GM23338 (cell line): Measurements from ENCODE around the gene HPD. TPM values are rescaled to one million over a fixed set of nuclear protein-coding genes. Genes with fewer than 3 reads are reported as not detected.

Source experiments
- ATAC-seq: fragments of 200-7000 bp; cut with Tn5 transposase; 3 replicates; pipeline ENCODE4 v1.9.1; 2020
- DNase-seq: peaks from one replicate; pipeline ENCODE4 v3.0.0-alpha.2; 2015; ENCODE audit warnings: low spot score
- H2AFZ ChIP-seq: fragments of 200-600 bp; sonication (generic); 2 replicates; pipeline ENCODE4 v1.8.0; 2016; ENCODE audit warnings: antibody characterized with exemption, mild to moderate bottlenecking, moderate library complexity
- H3F3A ChIP-seq: fragments of 200-600 bp; sonication (generic); replicated peaks from 2 replicates; pipeline ENCODE4 v1.8.0; 2017; ENCODE audit warnings: antibody characterized with exemption, mixed run types, low read depth
- H3K27ac ChIP-seq: fragments of 200-600 bp; sonication (generic); 2 replicates; pipeline ENCODE4 v1.6.1; 2016; ENCODE audit warnings: low read depth
- H3K27me3 ChIP-seq: fragments of 200-600 bp; sonication (generic); 2 replicates; pipeline ENCODE4 v1.8.0; 2016; ENCODE audit warnings: mild to moderate bottlenecking, mixed run types, moderate library complexity; ENCODE audit not compliant: insufficient read depth
- H3K36me3 ChIP-seq: fragments of 200-600 bp; sonication (generic); 2 replicates; pipeline ENCODE4 v1.8.0; 2016; ENCODE audit warnings: mild to moderate bottlenecking; ENCODE audit not compliant: insufficient read depth
- H3K4me1 ChIP-seq: fragments of 200-600 bp; sonication (generic); 2 replicates; pipeline ENCODE4 v1.8.0; 2016; ENCODE audit warnings: mild to moderate bottlenecking, moderate library complexity; ENCODE audit not compliant: insufficient read depth
- H3K4me2 ChIP-seq: fragments of 200-600 bp; sonication (generic); 2 replicates; pipeline ENCODE4 v1.7.1; 2017; ENCODE audit warnings: mixed run types
- H3K4me3 ChIP-seq: fragments of 200-600 bp; sonication (generic); 2 replicates; pipeline ENCODE4 v1.6.1; 2016; ENCODE audit warnings: mixed run types
- H3K79me2 ChIP-seq: fragments of 200-600 bp; sonication (generic); replicated peaks from 2 replicates; pipeline ENCODE4 v1.8.0; 2017; ENCODE audit warnings: mild to moderate bottlenecking; ENCODE audit not compliant: insufficient read depth
- H3K9me2 ChIP-seq: fragments of 200-600 bp; sonication (generic); 2 replicates; pipeline ENCODE4 v1.8.0; 2017; ENCODE audit not compliant: insufficient read depth
- H4K20me1 ChIP-seq: fragments of 200-600 bp; sonication (generic); replicated peaks from 2 replicates; pipeline ENCODE4 v1.8.0; 2017; ENCODE audit warnings: mild to moderate bottlenecking; ENCODE audit not compliant: insufficient read depth
- H3K27ac Mint-ChIP-seq: 2 replicates; pipeline ENCODE4 v1.8.0; 2020; ENCODE audit warnings: inconsistent platforms, mild to moderate bottlenecking, moderate library complexity, mixed read lengths
- H3K27me3 Mint-ChIP-seq: 3 replicates; pipeline ENCODE4 v1.8.0; 2022; ENCODE audit warnings: low read depth, mild to moderate bottlenecking, moderate library complexity, mixed read lengths, inconsistent platforms; ENCODE audit not compliant: insufficient read depth, poor library complexity
- H3K36me3 Mint-ChIP-seq: 3 replicates; pipeline ENCODE4 v1.8.0; 2021; ENCODE audit warnings: low read depth, mild to moderate bottlenecking, inconsistent platforms, moderate library complexity, mixed read lengths
- H3K4me1 Mint-ChIP-seq: 3 replicates; pipeline ENCODE4 v1.8.0; 2020; ENCODE audit warnings: mild to moderate bottlenecking, inconsistent platforms, mixed read lengths
- H3K4me3 Mint-ChIP-seq: 3 replicates; pipeline ENCODE4 v1.8.0; 2021; ENCODE audit warnings: moderate library complexity, mild to moderate bottlenecking, inconsistent platforms, mixed read lengths
- H3K9me3 Mint-ChIP-seq: 3 replicates; pipeline ENCODE4 v1.8.0; 2020; ENCODE audit warnings: moderate library complexity, mild to moderate bottlenecking, inconsistent platforms, mixed read lengths
- EZH2phosphoT487 ChIP-seq: fragments of 200-600 bp; sonication (generic); IDR thresholded peaks from one replicate; pipeline ENCODE4 v1.8.1; 2018; ENCODE audit warnings: antibody characterized with exemption; ENCODE audit not compliant: unreplicated experiment
- JUNB ChIP-seq: IDR thresholded peaks from one replicate; pipeline ENCODE4 v1.6.1; 2016; ENCODE audit warnings: antibody characterized with exemption; ENCODE audit not compliant: unreplicated experiment
- NANOG ChIP-seq: IDR thresholded peaks from 2 replicates; pipeline ENCODE4 v1.6.1; 2016; ENCODE audit warnings: antibody characterized with exemption, borderline replicate concordance
- POLR2AphosphoS5 ChIP-seq: IDR thresholded peaks from 2 replicates; pipeline ENCODE4 v1.6.1; 2016; ENCODE audit warnings: antibody characterized with exemption, low read depth
- STAT1 ChIP-seq: IDR thresholded peaks from one replicate; pipeline ENCODE4 v1.6.1; 2016; ENCODE audit warnings: antibody characterized with exemption; ENCODE audit not compliant: unreplicated experiment
- ZNF331 ChIP-seq: fragments of 250-450 bp; sonication (Bioruptor Pico); IDR thresholded peaks from 2 replicates; pipeline ENCODE4 v1.5.0; 2020; ENCODE audit warnings: low read depth, mild to moderate bottlenecking, moderate library complexity
- polyA plus RNA-seq: library from polyadenylated mRNA; unstranded; fragments of >200 nt; fragmentation: Nextera tagmentation; extraction: Ambion mirVana; gene quantifications from 2 replicates; pipeline ENCODE4 v1.2.1, GENCODE V29; 2016
- total RNA-seq: library from RNA; depleted of rRNA; stranded (reverse); fragments of >200 nt; shearing (Covaris generic); gene quantifications from 2 replicates; pipeline ENCODE4 v1.2.3, GENCODE V29; 2014
- TF ChIP-seq, protein P1 (sequence below), 2 experiments: fragments of 200-600 bp in 1 of 2; sonication (generic) in 1 of 2; conservative IDR thresholded peaks; 2 replicates each; pipeline versions ENCODE4 v1.5.1 to v1.6.1; 2016 to 2017; ENCODE audit warnings: antibody characterized with exemption in 2 of 2, low read depth in 2 of 2, mild to moderate bottlenecking in 2 of 2, moderate library complexity in 1 of 2

The HPD gene
- total and polyA plus RNA-seq, 2 experiments from 2014 or later, result not detected

DNA sequence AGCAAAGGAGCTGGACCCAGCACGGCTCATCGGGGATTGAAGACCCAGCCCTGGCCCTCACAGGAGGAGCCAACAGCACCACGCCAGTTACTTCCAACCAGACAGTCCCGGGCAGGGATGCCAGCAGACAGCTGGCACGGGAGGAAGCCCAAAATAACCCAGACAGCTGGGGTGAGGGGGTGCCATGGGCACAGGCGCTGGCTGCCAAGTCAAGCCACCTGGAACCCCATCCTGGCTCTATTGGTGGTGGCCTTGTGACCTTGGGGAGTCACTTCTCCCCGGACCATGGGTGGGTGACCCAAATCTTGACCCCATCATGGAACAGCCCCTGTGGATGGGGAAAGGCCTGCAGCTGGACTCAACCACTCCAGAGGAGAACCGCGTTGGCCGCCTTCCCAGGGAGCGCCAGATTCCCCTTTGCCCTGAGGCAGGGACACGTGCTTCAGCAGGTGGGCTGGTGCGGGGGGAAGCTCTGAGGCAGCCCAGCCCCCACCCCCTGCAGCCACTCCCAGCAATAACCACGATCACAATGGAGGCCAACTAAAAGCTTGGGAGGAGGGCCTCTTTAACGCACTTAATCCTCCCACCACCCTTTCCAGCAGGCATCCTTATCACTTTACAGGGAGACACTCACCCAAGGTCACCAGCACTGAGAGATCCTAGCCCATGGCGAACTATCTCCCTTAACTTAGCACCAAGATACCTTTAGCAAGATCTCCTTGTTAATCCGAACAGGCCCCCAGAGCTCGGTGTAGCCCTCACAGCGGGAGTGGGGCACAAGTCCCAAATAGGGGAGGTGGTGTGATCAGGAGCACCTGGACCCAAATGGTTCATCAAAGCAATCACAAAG lies 60.5 kb downstream of the HPD start:
- Mint-ChIP-seq H3K36me3 (peaks cover 49% of the 10 kb centered on the region), H3K9me3 (peaks cover 5% of the 10 kb centered on the region; the same call in 2 of the 3 replicates), H3K4me3 (peak overlapping the region; percentile 67), H3K27ac (peak overlapping the region; percentile 45; the same call in 1 of the 2 replicates), H3K4me1 (peaks cover 45% of the 10 kb centered on the region), H3K27me3 (peaks cover 43% of the 10 kb centered on the region)
- Histone ChIP-seq H3K9me2 (no peaks in the 10 kb centered on the region), H3K4me2 (peak overlapping the region; percentile 82), H3K79me2 (peaks cover 44% of the 10 kb centered on the region), H3K4me1 (peaks cover 35% of the 10 kb centered on the region), H3F3A (peaks cover 40% of the 10 kb centered on the region), H4K20me1 (peaks cover 9% of the 10 kb centered on the region; the same call in 1 of the 2 replicates), H3K36me3 (no peaks in the 10 kb centered on the region), H3K27ac (peak overlapping the region; percentile 86), H2AFZ (no peak overlapping the region), H3K4me3 (peak overlapping the region; percentile 53; the same call in 1 of the 2 replicates), H3K27me3 (no peaks in the 10 kb centered on the region)
- ATAC-seq, result no peak
- peak; percentile 49 for DNase-seq
- TF ChIP-seq EZH2phosphoT487, result no peak
- 0 out of 2 replicates have a peak, but pooled peaks have one; percentile 33 for TF ChIP-seq POLR2AphosphoS5

DNA sequence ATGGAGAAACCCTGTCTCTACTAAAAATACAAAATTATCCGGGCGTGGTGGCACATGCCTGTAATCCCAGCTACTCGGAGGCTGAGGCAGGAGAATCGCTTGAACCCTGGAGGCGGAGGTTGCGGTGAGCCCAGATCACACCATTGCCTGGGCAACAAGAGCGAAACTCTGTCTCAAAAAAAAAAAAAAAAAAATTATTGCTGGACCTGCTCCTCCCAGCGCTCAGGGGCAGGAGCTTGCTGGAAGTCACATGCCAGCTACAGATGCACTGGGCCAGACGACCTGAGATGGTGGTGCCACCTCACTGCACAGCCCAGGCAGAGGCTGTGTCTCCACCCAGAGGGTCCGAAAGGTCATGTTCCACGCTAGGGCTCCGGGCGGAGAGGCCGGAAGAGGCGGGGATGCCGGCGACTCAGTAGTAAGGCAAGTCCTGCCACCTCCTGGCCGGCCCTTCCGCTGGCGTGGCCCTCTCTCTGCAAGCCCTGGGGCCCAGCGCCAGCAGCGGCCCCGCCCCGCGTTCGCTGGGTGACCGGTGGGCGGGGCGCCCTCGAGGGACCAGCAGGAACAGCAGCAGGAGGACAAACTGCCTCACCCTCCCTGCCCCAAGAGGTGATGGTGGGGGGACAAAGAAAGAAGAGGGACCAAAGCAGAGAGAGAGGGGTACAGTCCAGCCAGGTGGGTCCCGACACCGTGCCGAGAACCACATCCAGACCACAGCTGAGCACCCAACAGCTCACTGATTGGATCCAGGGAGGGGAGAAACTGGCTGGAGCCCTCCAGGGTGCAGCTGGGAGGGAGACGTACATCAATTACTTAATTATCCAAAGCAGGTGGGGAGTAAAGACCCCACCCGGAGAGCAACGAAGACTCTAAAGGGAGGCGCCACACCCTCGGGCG lies 61.6 kb downstream of the HPD start:
- Histone ChIP-seq H3F3A (peaks cover 40% of the 10 kb centered on the region), H3K4me1 (peaks cover 42% of the 10 kb centered on the region), H2AFZ (no peak overlapping the region), H3K36me3 (no peaks in the 10 kb centered on the region), H3K4me3 (peak overlapping the region; percentile 53), H4K20me1 (peaks cover 9% of the 10 kb centered on the region; the same call in 1 of the 2 replicates), H3K27ac (peak overlapping the region; percentile 81), H3K4me2 (peak overlapping the region; percentile 82), H3K9me2 (no peaks in the 10 kb centered on the region), H3K27me3 (no peaks in the 10 kb centered on the region), H3K79me2 (peaks cover 38% of the 10 kb centered on the region)
- Mint-ChIP-seq H3K4me3 (peak overlapping the region; percentile 61), H3K4me1 (peaks cover 49% of the 10 kb centered on the region), H3K9me3 (peaks cover 5% of the 10 kb centered on the region; the same call in 1 of the 3 replicates), H3K27me3 (peaks cover 41% of the 10 kb centered on the region), H3K36me3 (peaks cover 42% of the 10 kb centered on the region), H3K27ac (peak overlapping the region; percentile 85)
- peak; percentile 94 for DNase-seq
- ATAC-seq, result peak; percentile 18
- no peak for TF ChIP-seq ZNF331 (CRISPR knock-in tag)
- TF ChIP-seq STAT1, result no peak
- no peak for TF ChIP-seq JUNB
- TF ChIP-seq POLR2AphosphoS5, result peak; percentile 65
- TF ChIP-seq NANOG, result no peak
- TF ChIP-seq, protein P1, sequence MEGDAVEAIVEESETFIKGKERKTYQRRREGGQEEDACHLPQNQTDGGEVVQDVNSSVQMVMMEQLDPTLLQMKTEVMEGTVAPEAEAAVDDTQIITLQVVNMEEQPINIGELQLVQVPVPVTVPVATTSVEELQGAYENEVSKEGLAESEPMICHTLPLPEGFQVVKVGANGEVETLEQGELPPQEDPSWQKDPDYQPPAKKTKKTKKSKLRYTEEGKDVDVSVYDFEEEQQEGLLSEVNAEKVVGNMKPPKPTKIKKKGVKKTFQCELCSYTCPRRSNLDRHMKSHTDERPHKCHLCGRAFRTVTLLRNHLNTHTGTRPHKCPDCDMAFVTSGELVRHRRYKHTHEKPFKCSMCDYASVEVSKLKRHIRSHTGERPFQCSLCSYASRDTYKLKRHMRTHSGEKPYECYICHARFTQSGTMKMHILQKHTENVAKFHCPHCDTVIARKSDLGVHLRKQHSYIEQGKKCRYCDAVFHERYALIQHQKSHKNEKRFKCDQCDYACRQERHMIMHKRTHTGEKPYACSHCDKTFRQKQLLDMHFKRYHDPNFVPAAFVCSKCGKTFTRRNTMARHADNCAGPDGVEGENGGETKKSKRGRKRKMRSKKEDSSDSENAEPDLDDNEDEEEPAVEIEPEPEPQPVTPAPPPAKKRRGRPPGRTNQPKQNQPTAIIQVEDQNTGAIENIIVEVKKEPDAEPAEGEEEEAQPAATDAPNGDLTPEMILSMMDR (conservative IDR thresholded peaks at IDR 0.05; ENCODE audit: low read depth in 2 of 2), result peak; percentile 32 to 42; a peak in 3 of 4 replicates
